H1 (cell line): Measurements from ENCODE around the gene RNF149. TPM values are rescaled to one million over a fixed set of nuclear protein-coding genes. Genes with fewer than 3 reads are reported as not detected.

Experiments used
- CHD7 ChIP-seq: fragments of 300-600 bp; sonication (generic); IDR thresholded peaks from 2 replicates; pipeline ENCODE4 v1.7.1; 2012; ENCODE audit warnings: low read length, moderate library complexity, mild to moderate bottlenecking, inconsistent platforms; ENCODE audit not compliant: insufficient replicate concordance
- polyA plus RNA-seq, 7 experiments: library from polyadenylated mRNA; depleted of rRNA in 3 of 7; stranded (reverse) in 5 of 7; unstranded in 2 of 7; fragments of >200 nt in 5 of 7; fragments of 200-250 nt in 2 of 7; gene quantifications; 1 replicate in 5 of 7; 2 replicates in 1 of 7; 4 replicates in 1 of 7; pipeline versions ENCODE4 v1.2.1 to v1.2.3, GENCODE V29; 2011 to 2013; ENCODE audit warnings: missing spikeins in 2 of 7, mixed read lengths in 2 of 7
- total RNA-seq: library from RNA; stranded (reverse); fragmentation: NEBNext Ultra II Directional; extraction: Animal tissue kit (Norgen Biotek cat#: 25700); gene quantifications from 2 replicates; pipeline ENCODE4 v1.2.1, GENCODE V29; 2021

RNF149 gene
- total and polyA plus RNA-seq, 2 of the 8 experiments (the other 6 are each of a cell fraction or from before 2014, with no cell fraction given), result 16.6 to 28.2 TPM

- no peak for TF ChIP-seq CHD7
Observed at GRCh38 chr2:101262142-101262541, 46.4 kb downstream of the RNF149 start (continued).
